Stomach (tissue), 4 donors: ENCODE results near the gene SNTA1.

Experiments used
- POLR2A ChIP-seq, 4 donors: fragments of 450-650 bp; IDR thresholded peaks; one replicate each; pipeline ENCODE4 v1.6.1; 2016; ENCODE audit warnings: antibody characterized with exemption in 4 of 4, control low read depth in 2 of 4, mild to moderate bottlenecking in 1 of 4, moderate library complexity in 1 of 4
- POLR2AphosphoS5 ChIP-seq, 3 donors: sonication (generic); formaldehyde crosslinking; IDR thresholded peaks; one replicate each; pipeline ENCODE4 v1.6.1; 2016; ENCODE audit warnings: antibody characterized with exemption in 3 of 3
- TF ChIP-seq, protein P1 (sequence below), 7 experiments: fragments of 450-650 bp in 4 of 7; fragments of 200-600 bp in 3 of 7; sonication (generic) in 3 of 7; IDR thresholded peaks; one replicate each; pipeline ENCODE4 v1.5.1; 2016 to 2019; ENCODE audit warnings: antibody characterized with exemption in 7 of 7, control low read depth in 2 of 7, mild to moderate bottlenecking in 1 of 7

DNA sequence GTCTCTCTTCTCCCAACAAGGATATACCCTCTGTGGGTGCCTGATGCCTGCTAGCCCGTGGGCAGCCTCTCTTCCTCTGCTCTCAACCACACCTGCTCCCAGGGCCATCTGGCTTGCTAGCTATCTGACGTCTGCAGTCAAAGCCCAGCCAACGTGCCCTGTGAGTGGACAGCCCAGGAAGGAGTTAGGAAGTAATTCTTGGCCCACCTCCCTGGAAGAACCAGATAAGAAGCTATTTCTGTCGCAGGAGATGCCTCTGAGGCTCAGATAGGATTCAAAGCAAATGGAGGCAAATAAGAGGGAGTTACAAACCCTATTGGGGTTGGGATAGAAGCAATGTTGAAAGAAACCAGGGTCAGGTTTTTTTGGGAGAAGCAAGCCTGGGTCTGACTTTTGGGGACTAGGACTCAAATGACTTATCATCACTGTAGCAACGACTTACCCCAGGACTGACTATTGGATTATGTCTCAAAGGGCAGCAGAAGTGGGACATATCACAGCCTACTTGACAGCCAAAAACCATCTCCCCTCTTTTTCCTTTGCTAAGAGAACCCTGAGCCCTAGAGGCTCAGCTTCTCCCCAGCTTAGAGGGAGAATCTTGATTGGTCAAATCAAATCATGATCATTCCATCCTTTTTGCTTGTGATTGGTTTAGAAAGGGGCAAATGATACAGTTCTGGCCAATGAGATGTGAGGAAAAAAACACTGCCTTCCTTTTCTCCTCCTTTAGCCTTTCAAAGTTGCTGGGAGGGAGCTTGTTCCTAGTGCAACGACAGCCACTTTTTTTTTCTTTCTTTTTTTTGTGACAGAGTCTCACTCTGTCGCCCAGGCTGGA, 24.2 kb downstream of the SNTA1 start:
- TF ChIP-seq, protein P1, sequence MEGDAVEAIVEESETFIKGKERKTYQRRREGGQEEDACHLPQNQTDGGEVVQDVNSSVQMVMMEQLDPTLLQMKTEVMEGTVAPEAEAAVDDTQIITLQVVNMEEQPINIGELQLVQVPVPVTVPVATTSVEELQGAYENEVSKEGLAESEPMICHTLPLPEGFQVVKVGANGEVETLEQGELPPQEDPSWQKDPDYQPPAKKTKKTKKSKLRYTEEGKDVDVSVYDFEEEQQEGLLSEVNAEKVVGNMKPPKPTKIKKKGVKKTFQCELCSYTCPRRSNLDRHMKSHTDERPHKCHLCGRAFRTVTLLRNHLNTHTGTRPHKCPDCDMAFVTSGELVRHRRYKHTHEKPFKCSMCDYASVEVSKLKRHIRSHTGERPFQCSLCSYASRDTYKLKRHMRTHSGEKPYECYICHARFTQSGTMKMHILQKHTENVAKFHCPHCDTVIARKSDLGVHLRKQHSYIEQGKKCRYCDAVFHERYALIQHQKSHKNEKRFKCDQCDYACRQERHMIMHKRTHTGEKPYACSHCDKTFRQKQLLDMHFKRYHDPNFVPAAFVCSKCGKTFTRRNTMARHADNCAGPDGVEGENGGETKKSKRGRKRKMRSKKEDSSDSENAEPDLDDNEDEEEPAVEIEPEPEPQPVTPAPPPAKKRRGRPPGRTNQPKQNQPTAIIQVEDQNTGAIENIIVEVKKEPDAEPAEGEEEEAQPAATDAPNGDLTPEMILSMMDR (IDR thresholded peaks at IDR 0.05): no peak
- no peak for TF ChIP-seq POLR2A (IDR thresholded peaks at IDR 0.05)
- TF ChIP-seq POLR2AphosphoS5 (IDR thresholded peaks at IDR 0.05): no peak
